Esophagus squamous epithelium (tissue), 4 donors: ENCODE measurements around the gene CTNNB1.

ENCODE experiments used
- POLR2A ChIP-seq, 4 donors: fragments of 450-650 bp; IDR thresholded peaks; one replicate each; pipeline ENCODE4 v1.6.1; 2017; ENCODE audit warnings: antibody characterized with exemption in 4 of 4, mild to moderate bottlenecking in 4 of 4, moderate library complexity in 3 of 4
- TF ChIP-seq, protein P1 (sequence below), 6 experiments: fragments of 450-650 bp in 4 of 6; fragments of 200-600 bp in 2 of 6; sonication (generic) in 2 of 6; IDR thresholded peaks; one replicate each; pipeline ENCODE4 v1.5.1; 2016 to 2019; ENCODE audit warnings: antibody characterized with exemption in 6 of 6, mild to moderate bottlenecking in 4 of 6, moderate library complexity in 4 of 6

DNA sequence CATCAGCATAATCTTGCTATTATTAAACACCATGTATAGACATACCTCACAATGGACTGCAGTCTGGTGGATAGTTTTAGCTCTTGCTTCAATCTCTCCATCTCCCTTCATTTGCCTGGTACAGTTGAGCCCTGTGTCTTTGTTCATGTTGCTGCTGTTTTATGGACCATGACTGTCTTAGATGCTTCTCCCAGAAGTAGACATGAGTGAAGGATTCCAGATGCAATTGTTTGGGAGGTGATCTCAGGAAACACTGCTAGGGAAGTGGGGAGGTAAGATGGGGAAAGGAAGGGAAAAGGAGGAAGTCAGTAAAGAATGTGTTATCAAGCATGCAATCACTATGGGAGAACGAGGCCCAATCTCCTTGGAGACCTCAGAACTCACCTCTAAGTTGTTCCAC lies 36.3 kb upstream of the CTNNB1 start:
- TF ChIP-seq, protein P1, sequence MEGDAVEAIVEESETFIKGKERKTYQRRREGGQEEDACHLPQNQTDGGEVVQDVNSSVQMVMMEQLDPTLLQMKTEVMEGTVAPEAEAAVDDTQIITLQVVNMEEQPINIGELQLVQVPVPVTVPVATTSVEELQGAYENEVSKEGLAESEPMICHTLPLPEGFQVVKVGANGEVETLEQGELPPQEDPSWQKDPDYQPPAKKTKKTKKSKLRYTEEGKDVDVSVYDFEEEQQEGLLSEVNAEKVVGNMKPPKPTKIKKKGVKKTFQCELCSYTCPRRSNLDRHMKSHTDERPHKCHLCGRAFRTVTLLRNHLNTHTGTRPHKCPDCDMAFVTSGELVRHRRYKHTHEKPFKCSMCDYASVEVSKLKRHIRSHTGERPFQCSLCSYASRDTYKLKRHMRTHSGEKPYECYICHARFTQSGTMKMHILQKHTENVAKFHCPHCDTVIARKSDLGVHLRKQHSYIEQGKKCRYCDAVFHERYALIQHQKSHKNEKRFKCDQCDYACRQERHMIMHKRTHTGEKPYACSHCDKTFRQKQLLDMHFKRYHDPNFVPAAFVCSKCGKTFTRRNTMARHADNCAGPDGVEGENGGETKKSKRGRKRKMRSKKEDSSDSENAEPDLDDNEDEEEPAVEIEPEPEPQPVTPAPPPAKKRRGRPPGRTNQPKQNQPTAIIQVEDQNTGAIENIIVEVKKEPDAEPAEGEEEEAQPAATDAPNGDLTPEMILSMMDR (IDR thresholded peaks at IDR 0.05) = no peak
- no peak for TF ChIP-seq POLR2A (IDR thresholded peaks at IDR 0.05)
